Retinal pigment epithelial cell (primary cell): ENCODE results near the gene SMG1.
"Not testable (repeated sequence)": the region's sequence is repeated elsewhere in the genome, so short reads cannot be mapped to it uniquely, and the experiment has no call there.

Experiments used
- DNase-seq: peaks from one replicate; pipeline ENCODE4 v3.0.0-alpha.2; 2010; ENCODE audit warnings: low read depth
- H3K4me3 ChIP-seq: 2 replicates; pipeline ENCODE4 v1.5.1; 2011; ENCODE audit warnings: mild to moderate bottlenecking, low read length, control low read depth, moderate library complexity
- TF ChIP-seq, protein P1 (sequence below): conservative IDR thresholded peaks from 2 replicates; pipeline ENCODE4 v1.5.1; 2011; ENCODE audit warnings: low read depth, low read length, control low read depth, inconsistent platforms

The SMG1 gene

DNA sequence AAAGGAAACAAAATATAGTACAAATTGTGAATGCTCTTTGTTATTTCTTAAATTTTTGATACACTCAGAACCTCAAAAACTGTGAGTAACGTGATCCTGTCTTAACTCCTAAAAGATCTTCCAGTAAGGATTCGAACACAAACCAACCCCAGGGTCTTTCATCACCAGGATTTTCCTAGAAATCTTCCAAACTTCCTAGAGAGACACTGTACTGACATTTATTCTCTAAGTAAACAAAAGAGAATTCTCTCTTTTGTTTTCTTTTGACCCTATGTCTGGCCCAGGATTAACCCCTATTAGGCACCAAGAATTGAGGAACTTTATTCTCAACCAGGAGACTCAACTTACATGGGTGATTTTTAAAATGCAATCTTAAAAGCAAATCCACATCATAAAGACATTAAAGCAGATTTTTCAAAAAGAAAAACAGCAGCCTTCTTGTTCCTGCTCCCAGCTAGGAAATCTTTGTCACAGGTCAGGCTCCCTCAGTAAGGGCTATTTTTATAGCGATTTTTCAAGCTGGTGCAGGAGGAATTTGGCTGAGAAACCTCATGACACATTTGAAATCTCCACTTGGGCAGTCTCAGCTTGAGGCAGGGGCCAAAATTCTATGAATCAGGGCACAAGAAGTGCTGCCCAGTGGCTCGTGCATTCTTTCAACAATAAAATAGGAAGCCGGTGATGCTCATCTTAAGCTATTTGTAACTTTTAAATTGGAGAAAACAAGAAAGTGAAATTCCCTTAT is 6.2 kb upstream of the SMG1 start:
- DNase-seq: peak; percentile 35
- H3K4me3 ChIP-seq: no peak overlapping the region
- TF ChIP-seq, protein P1, sequence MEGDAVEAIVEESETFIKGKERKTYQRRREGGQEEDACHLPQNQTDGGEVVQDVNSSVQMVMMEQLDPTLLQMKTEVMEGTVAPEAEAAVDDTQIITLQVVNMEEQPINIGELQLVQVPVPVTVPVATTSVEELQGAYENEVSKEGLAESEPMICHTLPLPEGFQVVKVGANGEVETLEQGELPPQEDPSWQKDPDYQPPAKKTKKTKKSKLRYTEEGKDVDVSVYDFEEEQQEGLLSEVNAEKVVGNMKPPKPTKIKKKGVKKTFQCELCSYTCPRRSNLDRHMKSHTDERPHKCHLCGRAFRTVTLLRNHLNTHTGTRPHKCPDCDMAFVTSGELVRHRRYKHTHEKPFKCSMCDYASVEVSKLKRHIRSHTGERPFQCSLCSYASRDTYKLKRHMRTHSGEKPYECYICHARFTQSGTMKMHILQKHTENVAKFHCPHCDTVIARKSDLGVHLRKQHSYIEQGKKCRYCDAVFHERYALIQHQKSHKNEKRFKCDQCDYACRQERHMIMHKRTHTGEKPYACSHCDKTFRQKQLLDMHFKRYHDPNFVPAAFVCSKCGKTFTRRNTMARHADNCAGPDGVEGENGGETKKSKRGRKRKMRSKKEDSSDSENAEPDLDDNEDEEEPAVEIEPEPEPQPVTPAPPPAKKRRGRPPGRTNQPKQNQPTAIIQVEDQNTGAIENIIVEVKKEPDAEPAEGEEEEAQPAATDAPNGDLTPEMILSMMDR: no peak

DNA sequence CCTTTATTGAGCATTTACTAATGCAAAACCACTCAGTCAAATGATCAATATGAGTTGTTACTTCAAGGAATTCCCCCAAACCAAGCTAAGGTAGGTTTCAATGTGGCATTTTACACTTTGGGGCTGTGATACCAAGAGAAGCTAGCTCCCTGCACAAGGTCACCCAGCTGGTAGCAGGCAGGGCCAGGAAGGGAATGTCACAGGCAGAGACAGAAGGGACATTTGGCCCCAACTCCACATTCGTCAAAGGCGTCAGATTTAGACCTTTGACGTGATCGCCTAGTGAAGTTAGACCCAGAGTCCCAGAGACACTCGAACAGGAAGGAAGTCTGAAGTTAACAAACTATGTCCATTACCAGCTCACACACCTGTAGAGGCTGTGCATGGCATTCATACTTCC is 5.5 kb upstream of the SMG1 start:
- no peak overlapping the region for H3K4me3 ChIP-seq
- no peak for DNase-seq
- TF ChIP-seq, protein P1: no peak

DNA sequence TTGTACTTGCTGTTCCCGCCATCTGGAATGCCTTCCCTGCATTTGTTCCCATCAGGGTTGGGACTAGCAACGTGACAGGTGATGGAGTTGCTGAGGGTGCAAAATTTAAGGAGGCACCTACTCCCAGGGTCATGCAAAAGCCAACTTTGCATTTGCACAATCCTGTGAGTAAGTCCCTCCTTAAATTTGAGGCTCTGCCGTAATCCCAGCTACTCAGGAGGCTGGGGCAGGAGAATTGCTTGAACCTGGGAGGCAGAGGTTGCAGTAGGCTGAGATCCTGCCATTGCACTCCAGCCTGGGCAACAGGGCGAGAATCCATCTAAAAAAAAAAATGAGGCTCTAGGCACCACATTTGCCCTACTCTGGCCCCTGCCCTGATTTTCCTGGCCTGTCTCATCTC is 3.9 kb upstream of the SMG1 start:
- not testable (repeated sequence) for DNase-seq, H3K4me3 ChIP-seq

DNA sequence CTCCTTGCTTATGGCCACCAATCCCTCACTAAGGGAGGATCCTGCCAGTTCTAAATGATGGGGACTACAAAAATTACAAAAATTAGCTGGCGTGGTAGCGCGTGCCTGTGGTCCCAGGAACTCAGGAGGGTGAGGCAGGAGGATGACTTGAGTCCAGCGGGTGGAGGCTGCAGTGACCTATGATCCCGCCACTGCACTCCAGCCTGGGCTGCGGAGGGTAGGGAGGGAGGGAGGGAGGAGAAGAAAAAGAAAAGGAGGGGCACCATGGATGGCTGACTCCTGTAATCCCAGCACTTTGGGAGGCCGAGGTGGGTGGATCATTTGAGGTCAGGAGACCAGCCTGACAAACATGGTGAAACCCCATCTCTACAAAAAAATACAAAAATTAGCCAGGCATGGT is 1.9 kb upstream of the SMG1 start:
- not testable (repeated sequence) for H3K4me3 ChIP-seq, DNase-seq

DNA sequence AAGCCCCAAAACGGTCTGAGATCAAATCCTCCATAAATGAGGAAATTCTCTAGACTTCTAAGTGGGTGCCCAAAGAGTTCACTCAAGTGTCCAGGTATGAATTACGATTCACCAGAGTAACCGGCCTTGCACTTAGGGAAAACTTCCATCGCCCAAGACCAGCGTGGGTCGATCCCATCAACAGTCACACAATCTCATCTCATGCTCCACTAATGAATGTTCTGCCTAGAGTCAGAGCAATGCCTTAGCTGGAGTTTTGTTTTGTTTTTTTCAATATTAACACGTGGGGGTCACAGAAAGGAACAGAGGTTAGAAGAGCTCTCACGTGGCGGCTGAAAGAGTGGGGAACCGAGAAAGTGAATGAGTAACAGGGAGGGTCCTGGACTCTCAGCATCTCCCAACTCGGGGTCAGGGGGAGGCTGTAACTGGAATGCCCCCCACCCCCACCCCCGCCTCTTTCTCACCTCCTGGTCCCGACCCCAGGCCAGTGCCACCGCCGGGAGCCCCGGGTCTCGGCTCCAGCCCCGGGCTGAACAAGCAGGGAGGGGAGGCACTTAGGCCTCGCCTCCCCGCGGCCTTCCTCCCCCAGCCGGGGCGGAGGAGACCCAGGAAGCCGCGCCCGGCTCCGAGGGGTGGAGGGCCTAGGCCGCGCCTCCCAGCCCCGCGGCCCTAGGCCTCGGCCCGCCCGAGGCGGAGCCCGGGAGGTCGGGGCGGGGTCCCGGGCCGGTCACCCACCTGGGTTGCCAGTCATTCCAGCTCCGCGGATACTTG is 808 bp downstream of the SMG1 start:
- DNase-seq: not testable (repeated sequence)
- H3K4me3 ChIP-seq: peak overlapping the region; percentile 57

DNA sequence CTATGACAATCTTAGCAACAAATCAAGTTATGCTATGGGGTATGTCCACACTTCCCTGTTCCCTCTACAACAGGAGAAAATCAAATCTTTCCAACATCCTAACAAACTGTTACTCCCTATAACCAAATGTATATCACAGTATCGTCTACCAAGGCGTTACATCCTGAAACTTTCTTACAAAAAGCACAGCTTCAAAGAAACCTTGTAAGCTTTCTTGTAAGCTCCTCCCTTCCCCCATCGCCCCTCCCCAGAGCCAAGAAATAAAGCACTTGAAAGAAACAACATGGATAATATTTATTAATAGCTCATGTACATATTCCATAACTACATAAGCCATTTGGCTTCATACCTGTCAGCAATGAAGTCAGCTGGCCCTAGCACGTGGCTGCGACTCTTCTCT is 2.3 kb downstream of the SMG1 start:
- not testable (repeated sequence) for DNase-seq, H3K4me3 ChIP-seq

DNA sequence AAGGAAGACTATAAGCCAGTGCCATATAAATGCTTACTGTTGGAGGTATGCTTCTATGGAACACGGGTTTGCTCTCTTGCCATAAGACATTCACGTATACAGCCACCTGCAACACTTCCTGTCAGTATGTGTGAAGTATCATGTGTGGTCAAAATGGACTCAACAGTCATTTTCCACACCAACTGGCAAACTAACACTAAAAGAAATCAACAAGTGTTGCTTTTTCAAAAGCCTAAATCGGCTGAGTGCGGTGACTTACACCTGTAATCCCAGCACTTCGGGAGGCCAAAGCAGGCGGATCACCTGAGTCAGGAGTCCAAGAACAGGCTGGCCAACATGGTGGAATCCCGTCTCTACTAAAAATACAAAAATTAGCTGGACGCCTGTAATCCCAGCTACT is 3.1 kb downstream of the SMG1 start:
- DNase-seq, H3K4me3 ChIP-seq: not testable (repeated sequence)

DNA sequence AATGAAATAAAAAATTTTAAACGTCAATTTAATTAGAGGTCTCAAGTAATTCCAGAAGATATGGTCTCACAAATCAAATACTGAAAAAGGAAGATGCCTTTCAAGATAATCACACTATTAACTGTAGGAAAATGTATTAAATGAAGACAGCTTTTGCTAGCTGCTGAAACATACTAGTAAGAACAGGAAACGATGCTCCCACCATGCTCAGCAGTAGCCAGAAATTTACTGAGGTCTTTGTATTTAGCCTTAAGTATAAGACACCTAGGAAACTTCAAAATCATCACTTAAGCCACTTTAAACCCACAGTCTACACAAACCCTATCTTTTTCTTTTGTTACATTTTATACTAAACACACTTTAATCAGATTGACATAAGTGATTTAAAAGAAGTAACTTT is 16.6 kb downstream of the SMG1 start:
- not testable (repeated sequence) for H3K4me3 ChIP-seq, DNase-seq

DNA sequence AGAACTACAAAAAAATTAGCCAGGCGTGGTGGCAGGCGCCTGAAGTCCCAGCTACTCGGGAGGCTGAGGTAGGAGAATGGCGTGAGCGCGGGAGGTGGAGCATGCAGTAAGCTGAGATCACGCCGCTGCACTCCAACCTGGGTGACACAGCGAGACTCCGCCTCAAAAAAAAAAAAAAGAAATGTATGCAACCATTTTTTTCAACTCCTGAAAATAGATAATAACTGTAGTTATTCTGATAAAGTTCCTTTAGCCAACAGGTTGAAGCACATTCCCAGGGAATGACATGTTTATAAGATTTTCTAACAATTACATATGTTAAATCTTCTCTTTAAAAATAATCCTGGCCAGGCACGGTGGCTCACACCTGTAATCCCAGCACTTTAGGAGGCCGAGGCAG is 17.5 kb downstream of the SMG1 start:
- not testable (repeated sequence) for H3K4me3 ChIP-seq, DNase-seq

DNA sequence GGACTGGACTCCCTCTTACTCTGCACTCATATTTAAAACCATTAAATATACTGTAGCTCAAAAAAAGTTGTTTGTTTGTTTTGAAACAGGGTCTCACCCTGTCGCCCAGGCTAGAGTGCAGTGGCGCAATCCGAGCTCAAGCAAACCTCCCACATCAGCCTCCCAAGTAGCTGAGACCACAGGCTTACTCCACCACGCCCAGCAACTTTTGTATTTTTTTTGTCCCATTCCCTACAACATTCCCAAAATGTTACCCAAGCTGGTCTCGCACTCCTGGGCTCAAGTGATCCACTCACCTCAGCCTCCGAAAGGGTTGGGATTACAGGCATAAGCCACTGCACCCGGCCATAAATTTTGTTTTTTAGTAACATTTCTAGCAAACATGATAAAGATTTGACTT is 23.4 kb downstream of the SMG1 start:
- H3K4me3 ChIP-seq, DNase-seq: not testable (repeated sequence)

DNA sequence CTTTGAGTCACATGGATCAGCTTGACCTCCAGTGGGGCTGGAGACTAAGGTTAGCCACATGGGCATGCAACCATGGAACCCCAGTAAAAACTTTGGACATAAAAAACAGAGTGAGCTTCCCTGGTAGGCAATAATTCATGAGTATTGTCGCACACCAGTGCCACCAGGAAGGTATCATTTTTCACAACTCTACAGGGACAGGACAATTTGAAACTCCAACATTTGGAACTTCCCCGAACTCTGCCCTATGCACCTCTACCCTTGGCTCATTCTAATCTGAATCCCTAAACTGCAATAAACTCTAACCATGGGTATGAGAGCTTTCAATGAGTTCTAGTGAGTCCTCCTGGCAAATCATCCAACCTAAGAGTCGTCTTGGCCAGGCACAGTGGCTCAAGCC is 24.2 kb downstream of the SMG1 start:
- not testable (repeated sequence) for DNase-seq

DNA sequence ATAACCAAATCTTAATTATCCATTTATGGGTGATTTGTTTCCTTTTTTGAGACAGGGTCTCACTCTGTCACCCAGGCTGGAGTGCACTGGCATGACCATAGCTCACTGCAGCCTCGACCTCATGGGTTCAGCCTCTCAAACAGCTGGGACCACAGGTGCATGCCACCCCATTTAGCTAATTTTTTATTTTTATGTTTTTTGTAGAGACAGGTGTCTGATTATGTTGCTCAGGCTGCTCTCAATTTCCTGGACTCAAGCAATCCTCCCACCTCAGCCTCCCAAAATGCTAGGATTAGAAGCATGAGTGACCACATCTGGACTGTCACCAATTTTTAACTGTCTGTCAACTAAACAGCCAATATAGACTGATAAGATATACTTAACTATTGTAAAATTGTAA is 25.0 kb downstream of the SMG1 start:
- DNase-seq, H3K4me3 ChIP-seq: not testable (repeated sequence)

More for the DNA sequence above, 24.2 kb downstream of the SMG1 start:
- H3K4me3 ChIP-seq: not testable (repeated sequence)

DNA sequence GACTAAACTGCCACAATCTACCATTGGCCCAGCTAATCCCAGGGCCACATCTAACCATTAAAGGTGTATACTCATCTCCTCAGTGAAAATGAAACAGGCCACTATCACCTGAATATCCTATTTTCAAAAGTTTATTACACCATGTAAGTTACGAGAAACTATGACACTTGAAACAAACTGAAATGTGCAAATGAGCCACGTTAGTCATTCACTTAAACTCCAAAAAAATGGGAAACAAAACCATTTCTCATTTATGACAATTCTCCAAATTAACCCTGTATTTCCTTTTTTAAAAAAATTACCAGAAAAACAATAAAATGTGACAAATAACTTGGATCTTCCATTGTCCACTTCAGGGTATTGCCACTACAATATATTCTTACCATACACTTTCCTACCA is 41.8 kb downstream of the SMG1 start:
- not testable (repeated sequence) for H3K4me3 ChIP-seq, DNase-seq

DNA sequence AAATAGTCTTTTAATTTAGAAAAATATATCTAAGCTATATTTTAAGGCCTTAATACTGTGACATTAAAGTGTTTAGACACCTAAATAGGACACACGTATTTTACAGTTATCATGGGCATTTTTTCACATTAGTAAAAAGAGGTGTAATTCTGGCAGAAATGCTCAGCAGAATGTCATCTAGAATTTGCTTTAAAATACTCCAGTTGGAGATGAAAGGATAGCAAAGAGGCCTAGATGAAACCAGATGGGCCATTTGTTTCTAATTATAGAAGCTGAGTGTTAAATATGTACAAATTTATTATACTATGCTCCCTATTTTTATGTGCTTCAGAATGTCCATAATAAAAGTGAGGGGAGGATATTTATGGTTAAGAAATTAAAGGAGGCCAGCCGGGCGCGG is 48.5 kb downstream of the SMG1 start:
- not testable (repeated sequence) for DNase-seq, H3K4me3 ChIP-seq

DNA sequence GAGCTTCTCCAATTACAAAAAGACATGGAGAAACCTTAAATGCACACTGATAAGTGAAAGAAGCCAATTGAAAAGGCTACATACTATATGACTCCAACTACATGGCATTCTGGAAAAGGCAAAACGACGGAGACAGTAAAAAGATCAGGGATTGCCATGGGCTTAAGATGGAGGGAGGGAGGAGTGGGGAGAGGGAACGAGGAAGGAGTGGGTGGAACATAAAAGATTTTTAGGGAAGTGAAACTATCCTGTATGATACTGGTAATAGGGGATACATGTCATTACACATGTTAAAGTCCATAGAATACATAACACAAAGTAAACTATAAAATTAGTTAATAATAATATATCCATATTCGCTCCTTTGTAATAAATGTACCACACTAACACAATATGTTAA is 48.9 kb downstream of the SMG1 start:
- not testable (repeated sequence) for H3K4me3 ChIP-seq, DNase-seq

DNA sequence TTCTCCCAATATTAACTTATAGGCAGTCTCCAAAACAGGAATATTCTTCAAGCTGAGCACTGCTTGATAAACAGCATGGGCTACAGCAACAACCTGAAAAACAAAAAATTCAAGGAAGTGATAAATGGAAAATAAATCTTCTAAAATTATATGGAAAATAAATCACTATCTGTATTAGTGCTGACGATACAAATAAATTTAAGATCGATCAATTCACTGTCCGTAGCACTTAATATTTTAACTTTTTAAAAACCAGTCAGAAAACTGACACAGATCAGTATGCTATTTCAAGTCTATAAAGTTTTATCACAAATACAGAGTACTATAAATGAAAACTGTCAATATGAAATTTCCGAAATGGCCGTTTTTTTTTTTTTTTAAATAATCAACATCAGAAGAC is 49.9 kb downstream of the SMG1 start:
- DNase-seq, H3K4me3 ChIP-seq: not testable (repeated sequence)

DNA sequence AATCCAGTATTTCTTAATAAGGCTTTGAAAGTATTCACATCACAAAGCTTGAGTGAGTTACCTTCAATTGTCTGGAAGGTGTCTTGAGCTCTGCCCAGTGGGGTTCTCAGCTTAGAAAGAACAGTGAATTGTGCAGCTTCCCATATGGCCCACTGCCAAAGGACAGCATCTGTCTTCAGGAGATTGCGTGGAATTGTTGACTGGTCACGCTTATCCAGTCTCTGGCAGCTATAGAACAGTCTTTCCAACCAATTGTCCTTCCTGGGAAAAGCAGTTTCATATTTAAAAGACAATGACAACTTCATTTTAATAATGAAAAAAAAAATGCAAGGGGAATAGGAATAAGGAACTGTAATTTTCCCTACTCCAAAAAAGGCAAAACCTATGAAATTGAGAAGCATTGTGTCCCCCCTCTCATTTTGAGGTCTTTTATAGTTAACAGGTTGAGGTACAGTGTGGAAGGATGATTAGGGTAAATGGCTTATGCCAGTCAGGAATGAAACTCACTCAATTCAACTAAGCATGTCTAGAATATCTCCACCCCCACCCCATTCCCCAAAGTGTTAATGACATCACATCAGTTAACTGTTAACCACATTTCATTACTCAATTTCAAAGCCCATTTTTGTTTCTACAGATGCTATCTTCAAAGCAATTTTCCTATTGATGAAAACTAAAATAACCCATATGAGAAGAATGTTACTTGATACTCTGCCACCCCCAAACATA is 57.0 kb downstream of the SMG1 start:
- DNase-seq: peak; percentile 21

More for the DNA sequence above, 57.0 kb downstream of the SMG1 start:
- H3K4me3 ChIP-seq: not testable (repeated sequence)
